ENCODE results near the gene GRIK4.
A peak's percentile ranks its signal among the peaks of the same experiment; 100 is the strongest.

Gene GRIK4

DNA sequence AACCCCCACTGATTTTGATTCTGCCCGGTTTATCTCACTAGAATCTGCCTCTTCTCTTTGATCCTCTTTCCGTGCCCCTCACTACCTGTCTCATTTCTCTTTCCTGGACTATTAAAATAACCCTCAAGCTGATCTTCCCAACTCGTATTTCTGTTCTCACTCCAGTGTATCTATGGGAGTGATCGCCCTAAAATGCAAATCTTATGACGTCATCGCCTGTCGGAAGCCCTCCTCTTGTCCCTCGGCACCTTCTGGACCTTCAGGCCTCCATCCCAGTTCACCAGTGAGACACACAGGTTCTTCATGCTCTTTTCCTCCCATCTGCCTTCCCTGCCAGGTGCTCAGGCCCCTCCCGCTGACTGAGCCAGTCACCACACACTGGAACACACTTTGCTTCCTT is 277.8 kb downstream of the GRIK4 start:
- DNase-seq, result no peak

DNA sequence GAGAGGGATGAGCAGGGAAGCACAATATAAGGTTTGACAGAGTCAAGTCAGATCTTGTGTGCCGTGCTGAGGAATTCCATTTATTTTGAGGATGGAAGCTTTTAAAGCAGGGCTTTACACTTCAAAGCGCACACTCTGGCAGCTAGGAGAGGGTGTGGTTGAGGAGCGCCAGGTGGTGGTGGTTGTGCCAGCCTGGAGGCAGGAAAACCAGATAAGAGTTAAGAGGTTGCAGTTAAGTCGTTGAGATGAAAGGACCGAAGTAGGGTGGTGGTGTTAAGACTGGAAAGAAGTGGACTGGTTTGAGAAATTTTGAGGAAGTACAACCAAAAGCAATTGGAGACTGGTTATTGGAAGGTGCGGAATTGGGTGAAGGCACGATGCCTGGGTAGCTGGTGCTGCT is 280.8 kb downstream of the GRIK4 start:
- no peak for DNase-seq

- DNase-seq, result no peak
Observed at GRCh38 chr11:120793150-120793549, 281.6 kb downstream of the GRIK4 start.

DNA sequence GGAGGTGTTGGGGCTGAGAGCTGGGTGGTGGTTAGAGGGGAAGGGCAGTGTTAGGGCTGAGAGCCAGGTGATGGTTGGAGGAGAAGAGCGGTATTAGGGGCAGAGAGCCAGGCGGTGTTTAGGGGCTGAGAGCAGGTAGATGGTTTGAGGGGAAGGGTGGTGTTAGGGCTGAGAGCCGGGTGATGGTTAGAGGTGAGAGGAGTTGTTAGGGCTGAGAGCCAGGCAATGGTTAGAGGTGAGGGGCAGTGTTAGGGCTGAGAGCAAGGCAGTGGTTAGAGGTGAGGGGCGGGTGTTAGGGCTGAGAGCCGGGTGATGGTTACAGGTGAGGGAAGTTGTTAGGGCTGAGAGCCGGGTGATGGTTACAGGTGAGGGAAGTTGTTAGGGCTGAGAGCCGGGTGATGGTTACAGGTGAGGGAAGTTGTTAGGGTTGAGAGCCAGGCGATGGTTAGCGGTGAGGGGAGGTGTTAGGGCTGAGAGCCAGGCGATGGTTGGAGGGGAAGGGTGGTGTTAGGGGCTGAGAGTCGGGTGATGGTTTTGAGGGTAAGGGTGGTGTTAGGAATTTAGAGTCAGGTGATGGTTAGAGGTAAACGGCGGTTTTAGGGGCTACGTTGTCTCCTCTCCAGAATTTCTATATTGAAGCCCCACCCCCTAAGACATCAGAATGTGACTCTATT is 282.4 kb downstream of the GRIK4 start:
- DNase-seq, result no peak

DNA sequence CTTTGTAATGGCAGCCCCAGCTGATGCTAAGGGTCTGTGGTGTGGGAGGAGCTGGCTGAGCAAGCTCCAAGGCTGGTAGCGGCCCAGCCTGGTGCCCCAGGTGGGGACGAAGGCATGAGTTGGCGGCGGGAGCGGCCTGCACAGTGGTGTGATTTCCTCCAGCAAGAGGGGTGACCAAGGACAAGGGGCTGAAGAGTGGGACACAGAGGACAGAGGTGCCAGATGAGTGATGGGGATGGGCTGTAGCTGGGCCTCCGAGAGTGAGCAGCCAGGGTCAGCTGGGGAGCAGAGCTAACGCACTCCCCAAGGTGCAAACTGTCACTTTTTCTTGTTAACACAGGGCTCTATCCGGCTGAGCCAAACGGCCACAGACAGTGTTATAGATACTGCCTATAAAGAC is 283.2 kb downstream of the GRIK4 start:
- DNase-seq, result no peak

- DNase-seq, result no peak
Observed at GRCh38 chr11:120795185-120795584, 283.6 kb downstream of the GRIK4 start.

DNA sequence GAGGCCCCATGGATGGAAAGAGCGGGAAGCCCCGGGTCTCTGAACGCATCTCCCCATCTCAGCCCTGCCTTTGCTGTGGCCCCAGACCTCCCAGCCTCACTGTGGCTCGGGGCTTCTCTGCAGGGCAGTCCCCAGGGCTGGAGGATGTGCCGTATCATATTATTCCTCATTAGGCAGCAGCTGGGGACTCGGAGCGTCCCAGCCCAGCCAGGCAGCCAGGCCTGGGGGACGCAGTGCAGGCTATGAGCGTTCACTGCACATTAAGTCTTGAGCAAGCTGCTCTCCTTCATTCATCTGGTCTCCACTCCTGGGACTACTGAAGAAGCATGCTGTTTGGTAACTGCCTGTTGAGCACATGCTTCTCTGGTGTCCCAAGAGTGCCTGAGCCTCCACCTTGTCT is 285.6 kb downstream of the GRIK4 start:
- no peak for DNase-seq

GRCh38 chr11:120798854-120799253 is 287.3 kb downstream of the GRIK4 start:
- no peak for DNase-seq

DNA sequence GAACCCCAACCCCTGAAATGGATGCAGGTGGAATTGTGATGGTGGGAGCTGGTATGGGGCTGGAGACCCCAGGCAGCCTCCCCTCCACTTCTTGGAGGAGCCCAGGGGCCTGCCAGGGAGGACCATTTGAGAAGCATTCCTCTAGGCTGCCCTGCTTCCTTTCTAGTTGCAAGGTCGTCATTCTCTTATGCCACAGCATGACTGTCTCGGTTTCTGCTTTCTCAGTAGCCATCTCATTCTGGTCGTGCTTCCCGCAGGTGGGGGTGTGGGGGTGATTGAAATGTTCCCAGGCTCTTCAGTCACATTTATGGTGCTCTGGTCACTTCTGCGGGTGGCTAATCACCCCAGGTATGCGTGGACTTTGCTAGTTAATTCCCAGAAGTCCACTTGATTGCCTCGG is 288.7 kb downstream of the GRIK4 start:
- no peak for DNase-seq

DNA sequence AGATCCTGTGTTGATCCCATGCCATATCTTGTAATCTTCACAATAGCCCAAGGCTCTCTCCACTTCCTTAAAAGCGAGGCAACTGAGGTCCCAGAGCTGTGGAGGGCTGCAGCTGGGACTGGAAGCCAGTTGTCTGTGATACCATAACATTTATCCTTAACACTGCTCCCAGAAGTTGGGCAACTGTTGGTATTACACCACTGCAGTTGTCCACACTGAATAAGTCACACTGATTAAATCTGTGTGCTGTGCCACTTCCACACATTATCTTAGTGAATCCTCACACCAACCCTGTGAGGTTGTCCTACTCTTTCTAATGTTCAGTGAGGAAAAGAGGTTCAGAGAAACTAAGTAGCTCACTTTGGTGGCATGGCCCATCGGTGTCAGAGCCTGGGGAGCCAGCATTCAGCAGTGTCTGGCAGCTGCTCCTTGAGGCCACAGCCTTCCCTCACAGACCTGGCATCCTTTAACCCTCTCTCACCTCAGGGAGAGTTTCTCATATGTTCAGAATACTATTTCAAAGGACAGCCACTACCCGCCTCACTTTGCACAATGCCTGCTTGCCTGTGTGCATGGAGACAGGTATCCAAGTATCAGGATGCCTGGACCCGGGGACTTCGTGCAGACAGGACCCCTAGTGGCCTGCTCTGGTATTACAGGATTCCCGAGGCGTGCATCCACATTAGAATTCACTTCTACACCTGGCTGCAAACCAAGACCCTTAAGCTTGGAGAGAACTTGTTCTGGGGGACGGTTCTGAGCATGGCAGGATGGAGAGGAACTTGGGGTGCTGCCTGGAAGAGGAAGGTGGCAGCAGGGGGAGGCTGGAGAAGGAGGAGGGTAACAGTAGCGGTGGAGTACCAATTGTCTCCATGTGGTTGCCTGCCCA is 290.5 kb downstream of the GRIK4 start:
- peak; percentile 35 for DNase-seq

- no peak for DNase-seq
Observed at GRCh38 chr11:120805960-120806555, 294.5 kb downstream of the GRIK4 start.

DNA sequence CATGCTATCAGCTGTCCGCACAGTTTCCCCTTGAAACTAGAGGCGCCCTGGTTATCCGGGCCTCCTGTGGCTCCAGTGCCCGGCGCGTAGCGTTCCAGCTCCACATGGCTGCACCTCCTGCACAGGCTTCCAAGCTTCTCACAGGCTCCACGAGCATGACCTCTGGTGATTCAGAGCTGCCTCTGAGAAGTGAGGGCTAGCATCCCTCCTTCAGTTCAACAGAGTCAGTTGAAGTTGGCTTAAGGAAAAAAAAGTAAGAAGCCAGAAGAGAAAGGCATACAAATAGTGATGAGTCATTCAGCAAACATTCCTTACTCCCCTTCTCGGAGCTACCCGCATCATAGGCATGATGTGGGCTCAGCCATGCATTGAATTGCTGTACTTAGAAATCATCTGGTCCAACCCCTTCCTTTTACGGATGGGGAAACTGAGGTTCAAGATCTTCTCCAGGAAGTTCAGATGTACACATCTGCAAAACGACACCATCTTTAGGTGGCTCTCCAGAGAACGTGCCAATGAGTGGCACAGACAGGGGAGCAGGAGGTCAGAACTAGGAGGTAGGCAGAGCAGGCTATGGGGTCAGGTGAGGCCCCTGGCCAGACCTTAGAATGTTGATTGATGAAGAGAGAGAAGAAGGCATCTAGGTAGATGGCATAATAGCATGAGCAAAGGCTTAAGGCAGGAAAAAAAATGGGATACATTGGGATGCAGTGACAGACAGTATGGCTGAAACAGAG is 296.0 kb downstream of the GRIK4 start:
- DNase-seq, result no peak

- no peak for DNase-seq
Observed at GRCh38 chr11:120808616-120809050, 297.1 kb downstream of the GRIK4 start.

DNA sequence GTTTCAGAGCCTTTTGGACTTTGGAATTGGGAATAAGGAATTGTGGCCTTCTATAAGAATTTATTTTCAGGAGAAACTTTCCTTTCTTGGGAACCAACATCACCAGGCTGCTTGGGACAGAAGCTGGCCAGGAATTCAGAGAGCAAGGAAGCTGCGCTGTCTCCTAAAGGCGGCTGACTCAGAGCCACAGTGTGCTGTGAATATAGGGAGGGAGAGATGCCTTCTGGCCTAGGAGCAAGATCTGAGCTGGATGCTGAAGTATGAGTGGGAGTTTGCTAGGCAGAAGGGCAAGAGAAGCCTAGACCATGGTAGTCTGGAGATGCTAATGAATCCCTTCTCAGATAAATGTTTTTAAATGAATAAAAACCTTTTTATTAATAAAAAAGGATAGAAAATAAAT is 298.7 kb downstream of the GRIK4 start:
- no peak for DNase-seq

DNA sequence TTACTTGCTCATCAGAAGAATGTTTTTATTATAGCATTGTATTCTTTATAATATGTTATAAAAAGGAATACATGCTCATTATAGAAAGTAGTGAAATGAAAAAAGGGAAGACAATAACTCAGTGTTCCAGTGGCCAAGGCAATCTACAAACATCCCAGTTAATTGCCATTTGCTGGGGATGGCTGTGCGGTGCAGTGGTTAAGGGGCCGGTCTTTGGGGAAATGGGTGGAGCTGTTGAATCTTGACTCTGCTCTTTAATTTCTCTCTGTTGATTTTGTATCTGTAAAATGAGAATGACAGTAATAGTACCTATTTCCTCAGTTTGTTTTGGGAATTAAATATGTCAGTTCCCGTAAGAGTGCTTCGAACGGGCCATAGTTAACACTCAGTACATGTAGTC is 299.7 kb downstream of the GRIK4 start:
- no peak for DNase-seq

DNA sequence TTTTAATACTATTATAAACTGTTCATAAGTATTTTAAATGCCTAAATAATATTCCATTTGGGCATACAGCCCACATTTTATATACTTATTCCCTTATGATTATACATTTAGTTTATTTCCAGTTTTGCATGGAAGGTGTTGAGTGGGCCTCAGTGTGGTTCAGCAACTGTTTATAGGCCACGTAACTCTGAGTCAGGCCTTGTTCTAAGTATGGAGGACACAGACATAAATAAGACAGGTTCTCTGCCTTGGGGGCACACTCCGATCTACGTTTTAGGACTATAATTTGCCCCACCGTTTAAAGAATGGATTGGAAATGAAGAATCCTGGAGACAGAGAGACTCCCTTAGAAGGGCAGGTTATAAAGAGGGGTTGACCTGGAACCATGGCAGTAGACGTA is 300.2 kb downstream of the GRIK4 start:
- DNase-seq, result no peak

GRCh38 chr11:120814531-120815318 is 303.2 kb downstream of the GRIK4 start:
- no peak for DNase-seq

DNA sequence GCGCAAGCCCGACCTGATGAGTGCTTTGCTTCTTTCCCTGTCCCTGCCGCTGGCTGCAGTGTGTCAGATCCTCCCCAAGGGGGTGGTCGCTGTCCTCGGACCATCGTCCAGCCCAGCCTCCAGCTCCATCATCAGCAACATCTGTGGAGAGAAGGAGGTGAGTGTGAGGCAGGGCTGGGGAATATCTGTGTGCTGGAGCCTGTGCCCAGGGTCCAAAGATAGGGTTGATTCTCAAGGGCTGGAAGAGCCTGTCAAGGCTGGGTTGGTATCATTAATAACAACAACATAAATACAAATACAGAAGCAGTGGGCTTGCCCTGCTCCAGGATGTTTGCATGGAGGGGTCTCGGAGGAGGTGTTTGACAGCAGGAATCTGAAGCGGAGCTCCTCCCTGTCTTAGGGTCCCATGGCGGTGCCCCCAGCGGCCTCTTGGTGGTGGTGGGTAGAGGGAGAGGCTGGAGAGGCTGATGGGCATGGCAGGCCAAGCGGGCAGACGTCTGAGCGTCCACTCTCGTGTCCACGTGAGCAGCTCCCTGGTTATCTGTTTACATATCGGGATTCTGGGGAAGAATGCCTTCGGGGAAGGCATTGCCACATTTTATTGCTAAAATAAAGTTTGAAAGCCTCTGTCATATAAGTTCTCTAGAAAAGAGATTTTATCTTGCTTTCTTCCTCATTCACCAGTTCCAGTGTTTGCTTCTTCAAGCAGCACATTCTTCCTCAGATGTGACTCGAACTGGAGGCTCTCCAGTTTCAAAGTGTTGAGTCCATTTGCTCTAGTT is 304.0 kb downstream of the GRIK4 start:
- no peak for DNase-seq

DNA sequence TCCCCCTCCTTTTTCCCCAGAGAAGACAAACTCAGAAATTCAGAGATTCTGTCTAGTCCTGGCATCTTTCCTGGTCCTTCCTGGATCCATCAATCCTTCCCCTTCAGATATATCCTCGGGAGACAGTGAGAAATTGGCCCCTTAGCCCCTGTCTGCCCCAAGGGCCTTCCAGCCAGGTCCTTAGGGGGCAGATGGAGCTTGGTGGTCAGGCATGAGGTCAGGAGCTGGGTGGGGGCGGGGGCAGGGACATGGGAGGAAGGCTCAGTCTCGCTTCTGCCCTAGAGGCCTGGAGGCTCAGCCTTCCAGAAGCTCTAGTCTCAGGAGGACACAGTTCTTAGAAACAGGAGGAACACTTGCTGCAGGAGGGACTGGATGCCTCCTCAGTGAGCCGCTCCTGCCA is 304.6 kb downstream of the GRIK4 start:
- DNase-seq, result no peak

DNA sequence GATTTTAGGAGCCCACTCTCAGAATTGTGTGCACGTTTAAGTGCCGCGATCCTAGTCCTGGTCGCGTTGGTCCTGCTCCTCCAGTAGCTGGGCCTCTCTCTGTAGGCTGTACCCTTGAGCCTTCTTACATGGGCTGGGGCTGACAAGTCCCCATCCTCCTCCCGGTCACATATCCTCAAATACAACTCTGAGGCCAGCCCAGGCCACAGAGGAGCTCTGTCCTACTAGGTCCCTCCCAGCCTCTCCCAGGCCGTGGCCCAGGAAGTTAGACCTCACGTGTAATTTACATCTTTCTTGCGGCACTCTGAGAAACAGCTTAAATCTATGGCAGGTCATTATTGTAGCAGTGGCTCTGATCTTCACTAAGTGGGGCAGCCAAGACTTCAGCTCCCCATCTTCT is 305.2 kb downstream of the GRIK4 start:
- no peak for DNase-seq

GRCh38 chr11:120817158-120817557 is 305.6 kb downstream of the GRIK4 start:
- DNase-seq, result no peak

DNA sequence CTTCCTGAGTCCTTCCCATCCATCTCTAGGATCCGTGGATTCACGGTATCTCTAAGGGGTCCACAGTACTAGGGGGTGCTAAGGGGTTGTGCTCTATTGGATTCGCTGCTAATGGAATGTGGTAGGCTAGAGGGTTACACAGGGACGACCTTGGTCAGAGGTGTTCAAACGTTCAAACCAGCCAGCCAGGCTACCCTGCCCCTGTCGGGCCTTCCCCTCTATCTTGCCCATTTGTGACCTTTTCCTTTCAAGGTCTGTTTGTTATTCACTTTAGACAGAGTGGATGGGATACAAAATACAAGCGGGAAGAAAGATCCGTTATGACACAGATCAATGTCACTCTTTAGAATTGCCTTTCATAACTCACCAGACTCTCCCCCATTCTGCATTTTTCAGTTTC is 306.5 kb downstream of the GRIK4 start:
- no peak for DNase-seq

Data from activated CD4-positive, alpha-beta T cell treated with anti-CD3 and anti-CD28 coated beads, Interleukin-2, amount 50 U/mL, for 1 hour (primary cell).